H1 (cell line): ENCODE measurements around the gene GLG1. TPM values are rescaled to one million over a fixed set of nuclear protein-coding genes. Genes with fewer than 3 reads are reported as not detected.

Source experiments
- CTCF ChIA-PET: fragments of 300-600 bp; sonication (Branson Sonifier 250); formaldehyde crosslinking; loops from one replicate; lab custom pipeline; 2021; ENCODE audit not compliant: partially characterized antibody; lab: Charles Lee
- POLR2A ChIA-PET: fragments of 300-600 bp; sonication (Branson Sonifier 250); formaldehyde crosslinking; loops from one replicate; lab custom pipeline; 2021; ENCODE audit warnings: inconsistent platforms; ENCODE audit not compliant: partially characterized antibody; lab: Charles Lee
- DNase-seq, 2 experiments: peaks; one replicate each; pipeline versions ENCODE4 v3.0.0 to v3.0.0-alpha.2; 2010 to 2022; ENCODE audit warnings: low spot score in 2 of 2, low read depth in 1 of 2, mixed read lengths in 1 of 2
- FAIRE-seq: peaks from 2 replicates; lab custom pipeline; 2011; peaks lifted over from hg19 to GRCh38; lab: Jason Lieb, UNC
- H2AFZ ChIP-seq: 2 replicates; pipeline ENCODE4 v1.8.1; 2012; ENCODE audit warnings: low read length, inconsistent platforms
- H2AK5ac ChIP-seq: 2 replicates; pipeline ENCODE4 v1.6.1; 2013; ENCODE audit warnings: low read depth, low read length
- H2BK120ac ChIP-seq: replicated peaks from 2 replicates; pipeline ENCODE3; 2013; ENCODE audit warnings: low read depth, low read length, inconsistent platforms
- H2BK12ac ChIP-seq: 2 replicates; pipeline ENCODE4 v1.6.1; 2013; ENCODE audit warnings: low read depth, low read length
- H2BK15ac ChIP-seq: 2 replicates; pipeline ENCODE4 v1.6.1; 2013; ENCODE audit warnings: low read length
- H2BK20ac ChIP-seq: 2 replicates; pipeline ENCODE4 v1.6.1; 2013; ENCODE audit warnings: low read length
- H2BK5ac ChIP-seq: 2 replicates; pipeline ENCODE4 v1.6.1; 2013; ENCODE audit warnings: low read depth, low read length
- H3K14ac ChIP-seq: 2 replicates; pipeline ENCODE4 v1.6.1; 2013; ENCODE audit warnings: inconsistent platforms; ENCODE audit not compliant: insufficient read length
- H3K18ac ChIP-seq: 2 replicates; pipeline ENCODE4 v1.6.1; 2013; ENCODE audit warnings: low read length; ENCODE audit errors: extremely low read depth
- H3K23ac ChIP-seq: 2 replicates; pipeline ENCODE4 v1.6.1; 2013; ENCODE audit warnings: inconsistent platforms; ENCODE audit not compliant: insufficient read length
- H3K23me2 ChIP-seq: 2 replicates; pipeline ENCODE4 v1.6.1; 2013; ENCODE audit warnings: low read depth, low read length
- H3K27ac ChIP-seq: 2 replicates; pipeline ENCODE4 v1.6.1; 2011; ENCODE audit warnings: low read depth, low read length, inconsistent platforms
- H3K27me3 ChIP-seq, 4 experiments: replicated peaks in 1 of 4; 1 replicate in 1 of 4; 2 replicates in 3 of 4; pipeline versions ENCODE4 v1.6.1 to v1.8.1; 2011 to 2013; ENCODE audit warnings: low read length in 3 of 4, mild to moderate bottlenecking in 3 of 4, inconsistent platforms in 2 of 4, mixed read lengths in 2 of 4, moderate library complexity in 1 of 4; ENCODE audit not compliant: control insufficient read depth in 3 of 4, insufficient read depth in 3 of 4; ENCODE audit errors: extremely low read depth in 1 of 4
- H3K36me3 ChIP-seq, 4 experiments: 2 replicates each; pipeline versions ENCODE4 v1.6.1 to v1.8.1; 2011 to 2013; ENCODE audit warnings: mild to moderate bottlenecking in 4 of 4, low read length in 3 of 4, moderate library complexity in 2 of 4, control low read depth in 1 of 4, inconsistent platforms in 1 of 4; ENCODE audit not compliant: insufficient read depth in 4 of 4, control insufficient read depth in 2 of 4
- H3K4ac ChIP-seq: replicated peaks from 2 replicates; pipeline ENCODE3; 2013; ENCODE audit warnings: low read length, low read depth, mixed read lengths, inconsistent platforms; ENCODE audit not compliant: insufficient read length
- H3K4me1 ChIP-seq, 4 experiments: replicated peaks in 1 of 4; 1 replicate in 1 of 4; 2 replicates in 3 of 4; pipeline versions ENCODE4 v1.6.1 to v1.8.1; 2011 to 2013; ENCODE audit warnings: low read length in 3 of 4, inconsistent platforms in 2 of 4, mixed read lengths in 1 of 4; ENCODE audit not compliant: insufficient read depth in 4 of 4, control insufficient read depth in 3 of 4
- H3K4me2 ChIP-seq, 2 experiments: 2 replicates each; pipeline versions ENCODE4 v1.6.1 to v1.8.1; 2011 to 2013; ENCODE audit warnings: low read depth in 2 of 2, low read length in 2 of 2, control low read depth in 1 of 2, inconsistent platforms in 1 of 2, mild to moderate bottlenecking in 1 of 2; ENCODE audit not compliant: insufficient read depth in 1 of 2
- H3K4me3 ChIP-seq, 4 experiments: fragments of 200-600, 300-600 bp in 1 of 4; sonication (generic), shearing (Covaris generic), sonication (Bioruptor Twin) in 1 of 4; 2 replicates each; pipeline versions ENCODE4 v1.5.1 to v1.8.1; 2011 to 2016; ENCODE audit warnings: low read length in 4 of 4, low read depth in 3 of 4, control low read depth in 2 of 4, inconsistent platforms in 2 of 4, mild to moderate bottlenecking in 2 of 4, mixed read lengths in 1 of 4, moderate library complexity in 1 of 4; ENCODE audit not compliant: insufficient read depth in 2 of 4; ENCODE audit errors: extremely low read depth in 1 of 4
- H3K56ac ChIP-seq: replicated peaks from 2 replicates; pipeline ENCODE3; 2013; ENCODE audit warnings: low read depth, mild to moderate bottlenecking, mixed read lengths, low read length, inconsistent platforms; ENCODE audit not compliant: insufficient read length
- H3K79me1 ChIP-seq: 2 replicates; pipeline ENCODE4 v1.6.1; 2013; ENCODE audit warnings: low read depth, low read length, control low read depth
- H3K79me2 ChIP-seq, 2 experiments: 2 replicates each; pipeline versions ENCODE4 v1.6.1 to v1.8.1; 2012 to 2013; ENCODE audit warnings: low read length in 2 of 2, mild to moderate bottlenecking in 2 of 2, inconsistent platforms in 1 of 2; ENCODE audit not compliant: insufficient read depth in 2 of 2, control insufficient read depth in 1 of 2
- H3K9ac ChIP-seq, 4 experiments: replicated peaks in 1 of 4; 1 replicate in 1 of 4; 2 replicates in 3 of 4; pipeline versions ENCODE4 v1.6.1 to v1.8.1; 2011 to 2013; ENCODE audit warnings: low read depth in 3 of 4, low read length in 3 of 4, control low read depth in 2 of 4, mild to moderate bottlenecking in 2 of 4, moderate library complexity in 2 of 4, inconsistent platforms in 1 of 4; ENCODE audit errors: extremely low read depth in 1 of 4
- H3K9me3 ChIP-seq, 2 experiments: 2 replicates each; pipeline versions ENCODE4 v1.6.1 to v1.8.1; 2012 to 2013; ENCODE audit warnings: mild to moderate bottlenecking in 2 of 2, moderate library complexity in 2 of 2, control low read depth in 1 of 2, inconsistent platforms in 1 of 2, low read depth in 1 of 2, low read length in 1 of 2, mixed read lengths in 1 of 2; ENCODE audit not compliant: insufficient read depth in 2 of 2
- H4K20me1 ChIP-seq, 2 experiments: replicated peaks in 1 of 2; 2 replicates each; pipeline versions ENCODE3 to v1.8.1; 2011 to 2013; ENCODE audit warnings: inconsistent platforms in 2 of 2, low read length in 2 of 2, mild to moderate bottlenecking in 1 of 2; ENCODE audit not compliant: insufficient read depth in 2 of 2, control insufficient read depth in 1 of 2
- H4K5ac ChIP-seq: 2 replicates; pipeline ENCODE4 v1.6.1; 2013; ENCODE audit warnings: low read length, low read depth, mixed read lengths, inconsistent platforms; ENCODE audit not compliant: insufficient read length
- H4K8ac ChIP-seq: 2 replicates; pipeline ENCODE4 v1.8.0; 2013; ENCODE audit warnings: mild to moderate bottlenecking, moderate library complexity, low read length, inconsistent platforms; ENCODE audit not compliant: insufficient read depth; ENCODE audit errors: extremely low read depth
- H4K91ac ChIP-seq: replicated peaks from 2 replicates; pipeline ENCODE3; 2013; ENCODE audit warnings: low read length, mixed read lengths, inconsistent platforms; ENCODE audit not compliant: insufficient read length
- NRF1 ChIP-seq: IDR thresholded peaks from 2 replicates; pipeline ENCODE4 v1.6.1; 2011; ENCODE audit warnings: mild to moderate bottlenecking, low read depth, low read length, improper control_type of control experiment
- POU5F1 ChIP-seq: IDR thresholded peaks from 2 replicates; pipeline ENCODE4 v1.6.1; 2011; ENCODE audit warnings: low read depth, mild to moderate bottlenecking, low read length, moderate library complexity
- RFX5 ChIP-seq: IDR thresholded peaks from 2 replicates; pipeline ENCODE4 v1.6.1; 2011; ENCODE audit warnings: low read depth, low read length, improper control_type of control experiment, borderline replicate concordance
- SIRT6 ChIP-seq: IDR thresholded peaks from one replicate; pipeline ENCODE4 v1.7.1; 2012; ENCODE audit warnings: low read length, inconsistent platforms
- TEAD4 ChIP-seq: IDR thresholded peaks from 2 replicates; pipeline ENCODE4 v1.6.1; 2012; ENCODE audit warnings: low read depth, low read length, inconsistent platforms, mixed read lengths
- WGBS, 2 experiments: shearing (Covaris generic) in 1 of 2; methylation state at CpG; one replicate each; pipeline versions ENCODE4 v1.1.6 to v1.1.7; 2013 to 2015; ENCODE audit warnings: low lambda C conversion rate in 2 of 2, mixed read lengths in 2 of 2, inconsistent platforms in 1 of 2, low coverage in 1 of 2, missing lambda C conversion rate in 1 of 2; ENCODE audit not compliant: insufficient replicate concordance in 2 of 2, insufficient coverage in 1 of 2, insufficient read length in 1 of 2; ENCODE audit errors: extremely low coverage in 1 of 2, missing lambda C conversion rate in 1 of 2; 5-methylcytosine and 5-hydroxymethylcytosine counted together
- polyA plus RNA-seq, 7 experiments: library from polyadenylated mRNA; depleted of rRNA in 3 of 7; stranded (reverse) in 5 of 7; unstranded in 2 of 7; fragments of >200 nt in 5 of 7; fragments of 200-250 nt in 2 of 7; gene quantifications; 1 replicate in 5 of 7; 2 replicates in 1 of 7; 4 replicates in 1 of 7; pipeline versions ENCODE4 v1.2.1 to v1.2.3, GENCODE V29; 2011 to 2013; ENCODE audit warnings: missing spikeins in 2 of 7, mixed read lengths in 2 of 7
- total RNA-seq: library from RNA; stranded (reverse); fragmentation: NEBNext Ultra II Directional; extraction: Animal tissue kit (Norgen Biotek cat#: 25700); gene quantifications from 2 replicates; pipeline ENCODE4 v1.2.1, GENCODE V29; 2021

GLG1 gene
- total and polyA plus RNA-seq, 2 of the 8 experiments (the other 6 are each of a cell fraction or from before 2014, with no cell fraction given), result 53.4 to 139 TPM

DNA sequence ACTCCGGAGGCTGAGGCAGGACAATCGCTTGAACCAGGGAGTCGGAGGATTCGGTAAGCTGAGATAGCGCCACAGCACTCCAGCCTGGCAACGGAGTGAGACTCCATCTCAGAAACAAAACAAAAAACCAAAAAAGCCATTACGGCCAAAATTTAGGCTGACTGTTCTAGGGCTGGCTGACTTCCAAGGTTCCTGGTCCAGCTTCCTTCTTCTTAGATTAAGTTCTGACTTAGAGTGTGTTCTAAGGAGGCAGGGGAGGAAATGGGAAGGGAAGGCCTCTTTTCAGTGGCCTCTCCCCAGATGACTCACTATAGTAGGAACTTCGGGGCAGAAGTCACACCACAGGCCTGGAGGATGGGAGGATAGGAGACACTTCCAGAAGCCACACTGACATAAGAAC, 157.9 kb downstream of the GLG1 start:
- H4K8ac ChIP-seq, result no peak overlapping the region
- no peak overlapping the region for H2BK15ac ChIP-seq
- H4K20me1 ChIP-seq, result no peaks in the 10 kb centered on the region
- H3K4ac ChIP-seq, result no peak overlapping the region
- no peaks in the 10 kb centered on the region for H3K23me2 ChIP-seq
- H3K36me3 ChIP-seq, result peaks cover 3 to 29% (median 18%) of the 10 kb centered on the region in 4 experiments; a peak in 7 of 8 replicates
- H3K4me3 ChIP-seq, result no peak overlapping the region
- no peaks in the 10 kb centered on the region for H3K9me3 ChIP-seq
- POLR2A ChIA-PET, result interaction anchor here (0.9 kb wide), 1 partner anchor 81 kb away, joined by 3 read pairs; no protein-coding TSS in a partner anchor
- no peak overlapping the region for H2BK20ac ChIP-seq
- no peak for DNase-seq
- H3K14ac ChIP-seq, result no peak overlapping the region
- no peaks in the 10 kb centered on the region for H3K79me2 ChIP-seq
- 96% methylated on average over 8 of the region's 8 CpGs; no CpG with 5 or more reads in 1 of the 2 experiments for WGBS, 2 experiments
- H4K5ac ChIP-seq, result no peak overlapping the region
- H2AFZ ChIP-seq, result no peak overlapping the region
- H3K27me3 ChIP-seq, result no peaks in the 10 kb centered on the region
- no peak overlapping the region for H2AK5ac ChIP-seq
- H2BK5ac ChIP-seq, result no peak overlapping the region
- no peak overlapping the region for H2BK120ac ChIP-seq
- CTCF ChIA-PET, result interaction anchor here (0.9 kb wide), 1 partner anchor 1613 kb away, joined by 3 read pairs; no protein-coding TSS in a partner anchor
- no peaks in the 10 kb centered on the region for H3K79me1 ChIP-seq
- no peak overlapping the region for H3K18ac ChIP-seq
- no peak overlapping the region for H3K4me2 ChIP-seq
- H3K23ac ChIP-seq, result no peak overlapping the region
- H4K91ac ChIP-seq, result no peak overlapping the region
- FAIRE-seq, result no peak
- no peaks in the 10 kb centered on the region for H3K4me1 ChIP-seq
- H3K27ac ChIP-seq, result no peak overlapping the region
- H3K9ac ChIP-seq, result no peak overlapping the region
- H3K56ac ChIP-seq, result no peak overlapping the region
- H2BK12ac ChIP-seq, result no peak overlapping the region
- TF ChIP-seq NRF1 (no peak), TEAD4 (no peak), SIRT6 (no peak), RFX5 (no peak), POU5F1 (no peak)
